Neural crest cell (in vitro differentiated cells): ENCODE measurements around the gene PLTP. TPM values are rescaled to one million over a fixed set of nuclear protein-coding genes. Genes with fewer than 3 reads are reported as not detected.
"Not testable (repeated sequence)": the region's sequence is repeated elsewhere in the genome, so short reads cannot be mapped to it uniquely, and the experiment has no call there.

ENCODE experiments used
- DNase-seq: peaks from one replicate; pipeline ENCODE4 v3.0.0; 2021; ENCODE audit warnings: low read depth, mixed read lengths, low spot score
- H3K27ac Mint-ChIP-seq: one replicate; pipeline ENCODE4 v1.8.0; 2021; ENCODE audit warnings: mild to moderate bottlenecking, mixed read lengths; ENCODE audit not compliant: unreplicated experiment
- H3K27me3 Mint-ChIP-seq: 2 replicates; pipeline ENCODE4 v1.8.0; 2021; ENCODE audit warnings: low read depth, mild to moderate bottlenecking, mixed read lengths
- H3K36me3 Mint-ChIP-seq: 2 replicates; pipeline ENCODE4 v1.8.0; 2021; ENCODE audit warnings: low read depth, mild to moderate bottlenecking, mixed read lengths
- H3K4me1 Mint-ChIP-seq: 2 replicates; pipeline ENCODE4 v1.8.0; 2021; ENCODE audit warnings: mixed read lengths
- H3K4me3 Mint-ChIP-seq: one replicate; pipeline ENCODE4 v1.8.0; 2021; ENCODE audit warnings: mild to moderate bottlenecking, mixed read lengths
- H3K9me3 Mint-ChIP-seq: 2 replicates; pipeline ENCODE4 v1.8.0; 2021; ENCODE audit warnings: mixed read lengths
- CTCF ChIP-seq: fragments of 200-600 bp; sonication (generic); conservative IDR thresholded peaks from 2 replicates; pipeline ENCODE4 v1.5.0; 2021; ENCODE audit warnings: antibody characterized with exemption, mild to moderate bottlenecking
- total RNA-seq: library from RNA; stranded (reverse); gene quantifications from 2 replicates; pipeline ENCODE4 v1.2.1, GENCODE V29; 2021

PLTP gene
- total RNA-seq, 1 donor from 2014 or later = 61.0 TPM

- Mint-ChIP-seq H3K4me1 (peaks cover 31% of the 10 kb centered on the region), H3K27me3 (peaks cover 7% of the 10 kb centered on the region), H3K36me3 (peaks cover 8% of the 10 kb centered on the region), H3K9me3 (no peaks in the 10 kb centered on the region), H3K4me3 (peak within 1 kb of the TSS; percentile 96), H3K27ac (peak within 1 kb of the TSS; percentile 100)
- peak; percentile 98 for DNase-seq
- no peak for TF ChIP-seq CTCF
Observed at GRCh38 chr20:45934586-45935415, 22.8 kb upstream of the PLTP start, which contains the start of gene PCIF1. Gene PCIF1, plus strand, starts transcription at chr20:45934683. Its CDS starts 4,317 bp downstream, at chr20:45939000.

GRCh38 chr20:45934046-45934585 lies 22.2 kb upstream of the PLTP start:
- Mint-ChIP-seq H3K27me3 (peaks cover 7% of the 10 kb centered on the region), H3K36me3 (peaks cover 3% of the 10 kb centered on the region), H3K27ac (peak overlapping the region; percentile 100), H3K4me1 (peaks cover 31% of the 10 kb centered on the region), H3K4me3 (peak overlapping the region; percentile 96), H3K9me3 (no peaks in the 10 kb centered on the region)
- no peak for TF ChIP-seq CTCF
- DNase-seq = no peak

DNA sequence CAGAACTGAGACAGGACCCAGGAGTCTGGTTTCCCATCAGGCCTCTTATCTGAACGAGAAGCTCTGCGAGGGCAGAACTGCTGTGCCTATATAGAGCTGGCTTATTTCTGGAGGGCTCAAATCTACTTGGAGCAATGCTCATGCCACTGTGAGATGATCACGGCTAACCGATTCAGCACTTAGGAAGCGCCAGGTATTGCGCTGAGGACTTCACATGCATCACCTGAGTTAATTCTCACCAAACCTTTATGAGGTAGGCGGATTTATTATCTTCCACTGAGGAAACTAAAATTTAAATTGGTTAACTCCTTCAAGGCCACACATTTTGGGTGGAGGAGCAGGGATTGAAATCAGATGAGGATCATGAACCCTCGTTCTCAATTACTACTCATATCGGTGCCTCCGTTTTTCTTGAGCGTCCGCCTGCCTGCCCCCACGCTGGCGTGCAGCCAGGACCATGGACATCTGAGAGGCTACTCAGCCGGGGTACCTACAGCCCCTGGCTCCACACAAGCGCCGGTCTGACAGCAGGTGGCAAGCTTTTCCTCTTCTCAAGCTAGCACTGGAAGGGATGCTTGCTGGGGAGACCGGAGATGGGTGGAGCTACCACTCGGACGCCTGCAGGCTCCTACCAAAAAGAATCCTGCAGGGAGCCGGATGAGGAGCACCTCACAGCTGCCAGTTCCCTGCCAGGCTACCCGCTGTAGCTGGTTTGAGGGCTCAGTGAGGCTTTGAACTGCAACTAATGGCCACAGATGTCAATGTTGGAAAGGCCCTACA lies 21.5 kb upstream of the PLTP start:
- peaks cover 31% of the 10 kb centered on the region for H3K4me1 Mint-ChIP-seq
- H3K9me3 Mint-ChIP-seq = no peaks in the 10 kb centered on the region
- H3K4me3 Mint-ChIP-seq = peak overlapping the region; percentile 96
- peaks cover 7% of the 10 kb centered on the region for H3K27me3 Mint-ChIP-seq
- DNase-seq = peak; percentile 40
- peak overlapping the region; percentile 100 for H3K27ac Mint-ChIP-seq
- peak; percentile 47 for TF ChIP-seq CTCF
- peaks cover 2% of the 10 kb centered on the region for H3K36me3 Mint-ChIP-seq

DNA sequence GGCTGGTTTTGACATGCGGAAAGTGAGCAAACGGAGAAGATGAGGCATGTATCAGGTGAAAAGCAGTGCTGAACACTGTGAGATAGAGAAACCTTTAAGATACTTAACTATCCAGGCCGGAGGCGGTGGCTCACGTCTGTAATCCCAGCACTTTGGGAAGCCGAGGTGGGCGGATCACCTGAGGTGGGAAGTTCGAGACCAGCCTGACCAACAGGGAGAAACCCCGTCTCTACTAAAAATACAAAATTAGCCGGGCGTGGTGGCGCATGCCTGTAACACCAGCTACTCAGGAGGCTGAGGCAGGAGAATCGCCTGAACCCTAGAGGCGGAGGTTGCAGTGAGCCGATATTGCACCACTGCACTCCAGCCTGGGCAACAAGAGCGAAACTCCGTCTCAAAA lies 19.7 kb upstream of the PLTP start:
- H3K27me3 Mint-ChIP-seq, H3K36me3 Mint-ChIP-seq, DNase-seq, H3K9me3 Mint-ChIP-seq, H3K27ac Mint-ChIP-seq: not testable (repeated sequence)
- H3K4me1 Mint-ChIP-seq = peaks cover 23% of the 10 kb centered on the region
- peak overlapping the region; percentile 96 for H3K4me3 Mint-ChIP-seq

- DNase-seq = no peak
- H3K27ac Mint-ChIP-seq = no peak overlapping the region
- no peaks in the 10 kb centered on the region for H3K36me3 Mint-ChIP-seq
- no peaks in the 10 kb centered on the region for H3K4me1 Mint-ChIP-seq
- no peaks in the 10 kb centered on the region for H3K9me3 Mint-ChIP-seq
- TF ChIP-seq CTCF = no peak
- peak overlapping the region; percentile 16 for H3K4me3 Mint-ChIP-seq
- H3K27me3 Mint-ChIP-seq = peaks cover 3% of the 10 kb centered on the region
Observed at GRCh38 chr20:45927071-45927878, 15.3 kb upstream of the PLTP start.
